Endothelial cell of umbilical vein (primary cell): ENCODE results near the gene FOXP1. TPM values are rescaled to one million over a fixed set of nuclear protein-coding genes. Genes with fewer than 3 reads are reported as not detected.

Experiments used
- BruUV-seq: library from RNA; stranded (reverse); fragments of 400-500 nt; replicated peaks from 2 replicates; lab custom pipeline; 2021; lab: Mats Ljungman, UMichigan
- CTCF ChIA-PET: fragments of 300-600, 350-600 bp; sonication (Branson Sonifier 250); formaldehyde crosslinking; loops from one replicate; lab custom pipeline; 2021; ENCODE audit warnings: antibody characterized with exemption, inconsistent platforms; lab: Charles Lee
- POLR2A ChIA-PET: fragments of 300-600, 350-600 bp; sonication (Branson Sonifier 250); formaldehyde crosslinking; loops from one replicate; lab custom pipeline; 2021; ENCODE audit warnings: antibody characterized with exemption, inconsistent platforms; lab: Charles Lee
- DNase-seq: peaks from one replicate; pipeline ENCODE4 v3.0.0-alpha.2; 2011; ENCODE audit warnings: low read depth, low spot score
- FAIRE-seq: peaks from 2 replicates; lab custom pipeline; 2011; peaks lifted over from hg19 to GRCh38; lab: Jason Lieb, UNC
- H2AFZ ChIP-seq: 2 replicates; pipeline ENCODE4 v1.6.0; 2012; ENCODE audit warnings: low read depth, low read length, control low read depth, inconsistent platforms
- H3K27ac ChIP-seq: 2 replicates; pipeline ENCODE4 v1.5.1; 2011; ENCODE audit warnings: low read depth, mild to moderate bottlenecking, control low read depth, low read length, moderate library complexity; ENCODE audit not compliant: insufficient read depth
- H3K27me3 ChIP-seq, 2 experiments: 2 replicates each; pipeline versions ENCODE4 v1.6.0 to v1.6.1; 2011; ENCODE audit warnings: low read length in 2 of 2, mixed read lengths in 1 of 2; ENCODE audit not compliant: control insufficient read depth in 2 of 2, insufficient read depth in 2 of 2
- H3K36me3 ChIP-seq, 2 experiments: 2 replicates in 1 of 2; 3 replicates in 1 of 2; pipeline ENCODE4 v1.5.1; 2011; ENCODE audit warnings: low read length in 2 of 2, mild to moderate bottlenecking in 1 of 2, moderate library complexity in 1 of 2; ENCODE audit not compliant: control insufficient read depth in 2 of 2, insufficient read depth in 2 of 2; ENCODE audit errors: extremely low read depth in 1 of 2
- H3K4me1 ChIP-seq: 3 replicates; pipeline ENCODE4 v1.5.1; 2011; ENCODE audit warnings: mild to moderate bottlenecking, low read length; ENCODE audit not compliant: control insufficient read depth, insufficient read depth; ENCODE audit errors: extremely low read depth
- H3K4me2 ChIP-seq: 2 replicates; pipeline ENCODE4 v1.6.1; 2011; ENCODE audit warnings: low read length, control low read depth, mixed read lengths; ENCODE audit not compliant: insufficient read depth
- H3K4me3 ChIP-seq, 3 experiments: fragments of 200-600 bp in 1 of 3; sonication (generic), shearing (Covaris generic) in 1 of 3; replicated peaks in 1 of 3; 2 replicates each; pipeline ENCODE4 v1.5.1; 2011 to 2016; ENCODE audit warnings: control low read depth in 3 of 3, low read length in 3 of 3, mild to moderate bottlenecking in 2 of 3, inconsistent platforms in 1 of 3, low read depth in 1 of 3, moderate library complexity in 1 of 3; ENCODE audit not compliant: insufficient read depth in 1 of 3
- H3K79me2 ChIP-seq: 2 replicates; pipeline ENCODE4 v1.6.0; 2012; ENCODE audit warnings: low read length, inconsistent platforms; ENCODE audit not compliant: control insufficient read depth, insufficient read depth
- H3K9ac ChIP-seq: replicated peaks from 2 replicates; pipeline ENCODE3; 2011; ENCODE audit warnings: low read length, control low read depth; ENCODE audit not compliant: insufficient read depth; ENCODE audit errors: extremely low read depth
- H3K9me1 ChIP-seq: replicated peaks from 3 replicates; pipeline ENCODE4 v1.6.0; 2011; ENCODE audit warnings: mild to moderate bottlenecking, low read length; ENCODE audit not compliant: control insufficient read depth, insufficient read depth; ENCODE audit errors: extremely low read depth
- H3K9me3 ChIP-seq: replicated peaks from 2 replicates; pipeline ENCODE4 v1.5.1; 2012; ENCODE audit warnings: low read length, inconsistent platforms; ENCODE audit not compliant: control insufficient read depth, insufficient read depth
- H4K20me1 ChIP-seq: replicated peaks from 2 replicates; pipeline ENCODE3; 2011; ENCODE audit warnings: mild to moderate bottlenecking, low read length; ENCODE audit not compliant: control insufficient read depth, insufficient read depth; ENCODE audit errors: extremely low read depth
- CTCF ChIP-seq, 2 donors: IDR thresholded peaks; 1 replicate in 1 of 2; 2 replicates in 1 of 2; pipeline ENCODE4 v1.5.1; 2011; ENCODE audit warnings: low read length in 2 of 2, mild to moderate bottlenecking in 2 of 2, moderate library complexity in 2 of 2, control low read depth in 1 of 2, inconsistent platforms in 1 of 2, low read depth in 1 of 2; ENCODE audit not compliant: insufficient read depth in 1 of 2; ENCODE audit errors: extremely low read depth in 1 of 2
- EZH2 ChIP-seq: IDR thresholded peaks from 2 replicates; pipeline ENCODE4 v1.6.1; 2012; ENCODE audit warnings: borderline replicate concordance, low read depth, mild to moderate bottlenecking, moderate library complexity, low read length, inconsistent platforms; ENCODE audit not compliant: severe bottlenecking
- FOS ChIP-seq: IDR thresholded peaks from 2 replicates; pipeline ENCODE4 v1.6.1; 2011; ENCODE audit warnings: mild to moderate bottlenecking, low read length, moderate library complexity, borderline replicate concordance; ENCODE audit not compliant: insufficient read depth
- GATA2 ChIP-seq: IDR thresholded peaks from 2 replicates; pipeline ENCODE4 v1.7.0; 2011; ENCODE audit warnings: low read depth, mild to moderate bottlenecking, moderate library complexity, mixed read lengths, low read length; ENCODE audit not compliant: insufficient read length, insufficient read depth
- JUN ChIP-seq: IDR thresholded peaks from 2 replicates; pipeline ENCODE4 v1.6.1; 2011; ENCODE audit warnings: borderline replicate concordance, low read depth; ENCODE audit not compliant: insufficient read length, insufficient read depth
- MAX ChIP-seq: IDR thresholded peaks from 2 replicates; pipeline ENCODE4 v1.6.1; 2011; ENCODE audit not compliant: insufficient read depth, insufficient read length
- MYC ChIP-seq: IDR thresholded peaks from one replicate; pipeline ENCODE4 v1.6.1; 2011; ENCODE audit warnings: mild to moderate bottlenecking, low read depth, low read length
- POLR2A ChIP-seq: IDR thresholded peaks from 2 replicates; pipeline ENCODE4 v1.6.1; 2012; ENCODE audit warnings: low read depth, mild to moderate bottlenecking, control low read depth, low read length
- POLR2AphosphoS5 ChIP-seq: IDR thresholded peaks from 2 replicates; pipeline ENCODE4 v1.6.1; 2012; ENCODE audit warnings: low read depth, mild to moderate bottlenecking, control low read depth, low read length, moderate library complexity; ENCODE audit not compliant: insufficient read depth
- dilution Hi-C: fragments of 300-500 bp; cut with MboI; formaldehyde crosslinking; loops from one replicate; pipeline ENCODE4 v1.15.0; 2019; ENCODE audit warnings: low sequenced_read_pairs; ENCODE audit not compliant: extremely low pct_ligation_motif_present
- intact Hi-C: fragments of 100-400 bp; cut with micrococcal nuclease; formaldehyde crosslinking; loops from one replicate; pipeline ENCODE4 v1.10.0; 2022
- polyA plus RNA-seq, 4 experiments: library from polyadenylated mRNA; depleted of rRNA in 3 of 4; stranded (reverse) in 3 of 4; unstranded in 1 of 4; fragments of >200 nt; gene quantifications; 2 replicates each; pipeline versions ENCODE4 v1.2.1 to v1.2.3, GENCODE V29; 2011 to 2012; ENCODE audit warnings: missing spikeins in 1 of 4
- total RNA-seq: library from RNA; stranded (reverse); gene quantifications from 2 replicates; pipeline ENCODE4 v1.2.3, GENCODE V29; 2021

Gene FOXP1
- total and polyA plus RNA-seq, 2 donors (not counting 3 experiments of a cell fraction or from before 2014, with no cell fraction given), result 41.0 to 107 TPM

DNA sequence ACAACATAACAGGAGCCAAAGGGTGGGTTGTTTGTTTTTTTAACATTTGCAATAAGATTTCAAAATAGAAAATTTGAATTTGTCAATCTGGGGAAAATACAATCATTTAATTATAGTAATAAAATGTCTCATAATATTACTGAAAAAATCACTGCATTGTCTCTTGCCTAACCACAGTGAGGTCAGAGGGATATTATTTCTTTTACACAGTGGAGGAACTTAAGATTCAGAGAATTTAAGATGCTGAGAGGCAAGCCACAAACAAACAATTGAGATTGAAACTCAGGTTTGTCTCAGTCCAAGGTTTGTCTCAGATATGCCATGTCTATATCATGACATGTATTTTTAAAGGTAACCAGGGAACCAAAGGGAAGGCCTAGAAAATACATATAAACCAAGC lies 428.7 kb downstream of the FOXP1 start:
- no TSS peak for BruUV-seq
- no peaks in the 10 kb centered on the region for H3K27me3 ChIP-seq
- H3K27ac ChIP-seq, result no peak overlapping the region
- no peaks in the 10 kb centered on the region for H3K4me1 ChIP-seq
- ChIA-PET CTCF (interaction anchor here (0.6 kb wide), 2 partner anchors 189 to 887 kb away, joined by 3 read pairs; no protein-coding TSS in a partner anchor), POLR2A (no interaction called here)
- H3K4me2 ChIP-seq, result no peak overlapping the region
- no peak overlapping the region for H3K4me3 ChIP-seq
- H3K79me2 ChIP-seq, result no peaks in the 10 kb centered on the region
- intact Hi-C loops (no loop called here), dilution Hi-C loops (no loop called here)
- no peak overlapping the region for H3K9ac ChIP-seq
- no peak for TF ChIP-seq FOS
- no peak for TF ChIP-seq JUN
- TF ChIP-seq MYC, result no peak
- no peak for TF ChIP-seq GATA2
- TF ChIP-seq CTCF (IDR thresholded peaks at IDR 0.05; ENCODE audit: extremely low read depth in 1 of 2, insufficient read depth in 1 of 2, low read depth in 1 of 2, low read length in 2 of 2), result no peak
- TF ChIP-seq POLR2A, result no peak
- TF ChIP-seq EZH2, result no peak
- TF ChIP-seq MAX, result no peak
- no peak for TF ChIP-seq POLR2AphosphoS5
- no peaks in the 10 kb centered on the region for H3K9me1 ChIP-seq
- no peak for DNase-seq
- no peak for FAIRE-seq
- no peaks in the 10 kb centered on the region for H3K9me3 ChIP-seq
- H3K36me3 ChIP-seq, result no peaks in the 10 kb centered on the region
- H4K20me1 ChIP-seq, result no peaks in the 10 kb centered on the region
- H2AFZ ChIP-seq, result no peak overlapping the region
